Activated B cell treated with CpG ODN at 0.5 μM for 24 hours (primary cell): ENCODE data around the gene SAMD7. TPM values are rescaled to one million over a fixed set of nuclear protein-coding genes. Genes with fewer than 3 reads are reported as not detected.

ENCODE experiments used
- ATAC-seq: fragments of 200-7000 bp; cut with Tn5 transposase; one replicate; pipeline ENCODE4 v1.10.0; 2021; ENCODE audit warnings: low read depth, mild to moderate bottlenecking, moderate library complexity
- CTCF ChIA-PET: fragments of 350-600 bp; sonication (Branson Sonifier 250); formaldehyde crosslinking; loops from one replicate; lab custom pipeline; 2021; ENCODE audit warnings: antibody characterized with exemption; lab: Charles Lee
- POLR2A ChIA-PET: fragments of 350-600 bp; sonication (Branson Sonifier 250); formaldehyde crosslinking; loops from one replicate; lab custom pipeline; 2021; ENCODE audit warnings: antibody characterized with exemption; lab: Charles Lee
- DNase-seq: peaks from one replicate; pipeline ENCODE4 v3.0.0; 2022
- H3K27ac Mint-ChIP-seq: one replicate; pipeline ENCODE4 v1.8.0; 2020; ENCODE audit warnings: mixed read lengths
- H3K27me3 Mint-ChIP-seq: one replicate; pipeline ENCODE4 v1.8.0; 2021; ENCODE audit warnings: mixed read lengths
- H3K36me3 Mint-ChIP-seq: one replicate; pipeline ENCODE4 v1.8.0; 2021; ENCODE audit warnings: low read depth, mixed read lengths
- H3K4me1 Mint-ChIP-seq: one replicate; pipeline ENCODE4 v1.8.0; 2021; ENCODE audit warnings: mixed read lengths
- H3K4me3 Mint-ChIP-seq: one replicate; pipeline ENCODE4 v1.8.0; 2020; ENCODE audit warnings: mild to moderate bottlenecking, mixed read lengths
- H3K9me3 Mint-ChIP-seq: one replicate; pipeline ENCODE4 v1.8.0; 2020; ENCODE audit warnings: mixed read lengths
- intact Hi-C: fragments of 100-400 bp; cut with micrococcal nuclease; formaldehyde crosslinking; loops from one replicate; pipeline ENCODE4 v1.15.1; 2024
- total RNA-seq: library from RNA; stranded (reverse); gene quantifications from 2 replicates; pipeline ENCODE4 v1.2.3, GENCODE V29; 2022
- TF ChIP-seq, protein P1 (sequence below): fragments of 200-600 bp; IDR thresholded peaks from one replicate; pipeline ENCODE4 v1.8.0; 2022; ENCODE audit warnings: antibody characterized with exemption, mild to moderate bottlenecking

SAMD7 gene
- total RNA-seq, 1 donor from 2014 or later, result not detected

DNA sequence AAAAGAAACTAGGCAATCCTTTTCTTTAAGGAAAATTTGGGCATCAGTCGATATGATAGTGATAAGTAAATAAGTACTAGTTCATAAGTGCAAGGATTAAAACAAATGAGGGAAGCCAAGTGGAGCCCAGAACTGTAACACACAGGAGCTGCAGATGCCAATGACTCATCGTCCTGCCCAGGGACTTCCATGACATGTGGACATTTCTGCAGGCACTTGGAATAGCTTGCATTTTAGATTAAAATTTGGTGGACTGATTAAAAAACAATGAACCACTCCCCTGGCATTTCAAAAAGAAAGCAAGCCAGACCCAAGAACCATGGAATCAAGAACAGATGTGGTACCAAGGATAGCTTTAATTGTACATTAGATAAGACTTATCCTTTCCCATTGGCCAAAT is 2.9 kb downstream of the SAMD7 start:
- Mint-ChIP-seq H3K4me1 (peaks cover 6% of the 10 kb centered on the region), H3K36me3 (no peaks in the 10 kb centered on the region), H3K27me3 (no peaks in the 10 kb centered on the region), H3K4me3 (no peak overlapping the region), H3K9me3 (no peaks in the 10 kb centered on the region), H3K27ac (no peak overlapping the region)
- intact Hi-C loops, result no loop called here
- DNase-seq (no peak), ATAC-seq (no peak)
- ChIA-PET CTCF (no interaction called here), POLR2A (no interaction called here)
- TF ChIP-seq, protein P1, sequence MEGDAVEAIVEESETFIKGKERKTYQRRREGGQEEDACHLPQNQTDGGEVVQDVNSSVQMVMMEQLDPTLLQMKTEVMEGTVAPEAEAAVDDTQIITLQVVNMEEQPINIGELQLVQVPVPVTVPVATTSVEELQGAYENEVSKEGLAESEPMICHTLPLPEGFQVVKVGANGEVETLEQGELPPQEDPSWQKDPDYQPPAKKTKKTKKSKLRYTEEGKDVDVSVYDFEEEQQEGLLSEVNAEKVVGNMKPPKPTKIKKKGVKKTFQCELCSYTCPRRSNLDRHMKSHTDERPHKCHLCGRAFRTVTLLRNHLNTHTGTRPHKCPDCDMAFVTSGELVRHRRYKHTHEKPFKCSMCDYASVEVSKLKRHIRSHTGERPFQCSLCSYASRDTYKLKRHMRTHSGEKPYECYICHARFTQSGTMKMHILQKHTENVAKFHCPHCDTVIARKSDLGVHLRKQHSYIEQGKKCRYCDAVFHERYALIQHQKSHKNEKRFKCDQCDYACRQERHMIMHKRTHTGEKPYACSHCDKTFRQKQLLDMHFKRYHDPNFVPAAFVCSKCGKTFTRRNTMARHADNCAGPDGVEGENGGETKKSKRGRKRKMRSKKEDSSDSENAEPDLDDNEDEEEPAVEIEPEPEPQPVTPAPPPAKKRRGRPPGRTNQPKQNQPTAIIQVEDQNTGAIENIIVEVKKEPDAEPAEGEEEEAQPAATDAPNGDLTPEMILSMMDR, result no peak

GRCh38 chr3:169923189-169923588 is 11.8 kb downstream of the SAMD7 start:
- ATAC-seq (no peak), DNase-seq (no peak)
- H3K4me3 Mint-ChIP-seq, result no peak overlapping the region
- CTCF ChIA-PET, result no interaction called here
- H3K36me3 Mint-ChIP-seq, result no peaks in the 10 kb centered on the region
- POLR2A ChIA-PET, result no interaction called here
- peak overlapping the region; percentile 19 for H3K27ac Mint-ChIP-seq
- TF ChIP-seq, protein P1, result no peak
- H3K27me3 Mint-ChIP-seq, result no peaks in the 10 kb centered on the region
- H3K9me3 Mint-ChIP-seq, result no peaks in the 10 kb centered on the region
- no peaks in the 10 kb centered on the region for H3K4me1 Mint-ChIP-seq
- intact Hi-C loops, result no loop called here

DNA sequence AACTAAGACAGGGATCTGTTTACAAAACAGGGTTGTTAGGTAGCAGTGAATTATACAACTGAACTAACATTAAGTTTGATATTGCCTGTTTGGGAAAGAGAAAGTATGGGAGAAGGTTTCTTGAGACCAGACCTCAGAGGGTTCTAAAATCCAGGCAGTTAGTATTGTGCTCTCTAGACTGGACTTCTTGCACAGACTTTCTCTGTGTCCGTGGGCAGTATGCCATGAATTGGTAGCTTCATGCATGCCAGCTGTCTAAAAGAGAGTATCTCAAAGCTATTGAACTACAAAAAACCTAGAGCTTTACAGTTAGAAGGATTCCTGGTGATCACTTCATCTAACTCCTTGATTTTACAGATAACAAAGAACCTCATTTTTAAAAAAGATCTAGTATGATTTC is 12.5 kb downstream of the SAMD7 start:
- Mint-ChIP-seq H3K36me3 (no peaks in the 10 kb centered on the region), H3K27me3 (no peaks in the 10 kb centered on the region), H3K4me1 (no peaks in the 10 kb centered on the region), H3K4me3 (no peak overlapping the region), H3K27ac (no peak overlapping the region), H3K9me3 (no peaks in the 10 kb centered on the region)
- ChIA-PET POLR2A (interaction anchor here (0.7 kb wide), 1 partner anchor 152 kb away, joined by 3 read pairs; no protein-coding TSS in a partner anchor), CTCF (no interaction called here)
- intact Hi-C loops, result no loop called here
- ATAC-seq, result no peak
- TF ChIP-seq, protein P1, result no peak
- no peak for DNase-seq

DNA sequence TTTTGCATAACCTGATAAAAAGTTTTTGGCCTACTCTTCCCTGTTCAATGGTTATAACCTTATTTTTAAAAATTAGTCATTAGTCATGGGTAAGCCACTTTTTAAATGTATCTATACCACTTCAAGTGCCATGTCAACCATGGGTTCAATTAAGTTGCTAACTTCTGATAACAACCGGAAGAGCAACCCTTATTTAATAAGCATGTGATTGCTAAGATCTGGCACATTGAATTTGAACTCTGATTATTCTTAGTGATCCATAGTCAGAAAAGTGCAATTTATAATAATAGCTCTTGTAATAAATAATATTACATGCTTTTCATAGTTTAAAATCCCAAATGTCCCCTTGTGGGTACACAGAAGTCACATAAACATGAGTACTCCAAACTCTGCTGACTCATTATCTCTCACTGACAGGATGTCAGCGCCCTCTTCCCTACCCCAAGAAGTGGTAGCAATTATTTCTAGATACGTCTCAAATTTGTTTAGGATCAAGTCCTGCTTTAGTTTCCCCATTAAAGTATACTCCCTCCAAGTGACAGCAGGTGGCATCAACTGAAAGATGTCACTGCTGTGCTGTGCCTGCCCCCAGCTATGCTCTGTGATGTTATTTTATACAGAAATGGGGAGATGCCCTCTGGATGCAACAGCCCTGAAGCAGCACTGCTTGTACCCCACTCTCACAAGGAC is 18.6 kb downstream of the SAMD7 start:
- H3K27me3 Mint-ChIP-seq, result no peaks in the 10 kb centered on the region
- peaks cover 6% of the 10 kb centered on the region for H3K9me3 Mint-ChIP-seq
- CTCF ChIA-PET, result interaction anchor here (0.6 to 6.2 kb wide), 15 partner anchors 9 to 167 kb away, joined by 3 to 127 read pairs (median 4); partner anchors contain the start of genes LRRC34, LRRIQ4 and SEC62
- H3K27ac Mint-ChIP-seq, result peak overlapping the region; percentile 95
- H3K4me3 Mint-ChIP-seq, result peak overlapping the region; percentile 50
- DNase-seq (no peak), ATAC-seq (peak; percentile 28)
- POLR2A ChIA-PET, result interaction anchor here (0.5 to 9.3 kb wide), 16 partner anchors 15 to 426 kb away, joined by 3 to 267 read pairs (median 4); partner anchors contain the start of genes GPR160, LRRC34, LRRIQ4 and MYNN
- H3K36me3 Mint-ChIP-seq, result no peaks in the 10 kb centered on the region
- intact Hi-C loops, result loop anchor here (1.0 to 2.0 kb wide), 4 partner anchors 36 to 124 kb away; partner anchors contain the start of gene SEC62
- H3K4me1 Mint-ChIP-seq, result peaks cover 50% of the 10 kb centered on the region
- TF ChIP-seq, protein P1, result no peak

- POLR2A ChIA-PET, result interaction anchor here (0.7 to 9.3 kb wide), 11 partner anchors 15 to 425 kb away, joined by 3 to 267 read pairs (median 6); partner anchors contain the start of genes LRRC34, LRRIQ4, MYNN and SEC62
- Mint-ChIP-seq H3K27me3 (no peaks in the 10 kb centered on the region), H3K4me1 (peaks cover 52% of the 10 kb centered on the region), H3K36me3 (no peaks in the 10 kb centered on the region), H3K27ac (peak overlapping the region; percentile 95), H3K4me3 (no peak overlapping the region), H3K9me3 (peaks cover 6% of the 10 kb centered on the region)
- TF ChIP-seq, protein P1, result no peak
- ATAC-seq (no peak), DNase-seq (no peak)
- intact Hi-C loops, result loop anchor here (1.0 to 2.0 kb wide), 4 partner anchors 35 to 123 kb away; partner anchors contain the start of gene SEC62
- CTCF ChIA-PET, result interaction anchor here (0.6 to 6.2 kb wide), 18 partner anchors 8 to 168 kb away, joined by 3 to 127 read pairs (median 4); partner anchors contain the start of genes LRRC34, LRRIQ4 and SEC62
Measured at GRCh38 chr3:169930843-169931242, 19.5 kb downstream of the SAMD7 start.
